Measurements from ENCODE around the gene YARS2.

YARS2 gene

GRCh38 chr12:32755654-32756475, at the start of gene YARS2:
Gene YARS2, minus strand, starts transcription at chr12:32755897. Its CDS starts 23 bp downstream, at chr12:32755874.
- peak; percentile 98 for DNase-seq (ENCODE audit: low read depth)

- DNase-seq (ENCODE audit: low read depth): no peak
These were observed 48.6 kb upstream of the YARS2 start for GRCh38 chr12:32804301-32804700.

GRCh38 chr12:32801269-32801980, 45.7 kb upstream of the YARS2 start:
- no peak for DNase-seq (ENCODE audit: low read depth)

DNA sequence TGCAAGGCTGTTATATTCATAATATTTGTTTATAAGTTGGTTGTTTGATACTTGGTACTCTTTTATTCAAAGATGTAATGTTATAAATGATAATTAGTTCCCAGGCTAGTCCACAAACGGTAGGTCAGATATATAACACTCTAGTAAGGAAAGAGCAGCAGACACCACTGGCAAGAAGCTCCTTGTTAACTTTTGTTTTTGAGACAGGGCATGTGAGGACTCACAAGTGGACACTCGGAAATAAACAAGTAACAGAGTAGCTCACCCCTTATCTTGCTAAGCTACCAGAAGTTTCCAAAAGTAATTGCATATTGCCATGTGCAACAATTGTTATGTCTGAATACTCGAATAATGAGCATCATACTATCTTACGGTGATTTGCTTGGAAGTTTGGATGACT, 38.6 kb upstream of the YARS2 start:
- no peak for DNase-seq (ENCODE audit: low read depth)

- DNase-seq (ENCODE audit: low read depth): no peak
These were observed 34.2 kb upstream of the YARS2 start for GRCh38 chr12:32789916-32790315.

- no peak for DNase-seq (ENCODE audit: low read depth)
These were observed 33.7 kb upstream of the YARS2 start for GRCh38 chr12:32789446-32789845.

GRCh38 chr12:32788405-32788804, 32.7 kb upstream of the YARS2 start:
- DNase-seq (ENCODE audit: low read depth): no peak

- DNase-seq (ENCODE audit: low read depth): no peak
These were observed 29.9 kb upstream of the YARS2 start for GRCh38 chr12:32785557-32785956.

- DNase-seq (ENCODE audit: low read depth): no peak
These were observed 27.3 kb upstream of the YARS2 start for GRCh38 chr12:32783029-32783428.

GRCh38 chr12:32780071-32780470, 24.4 kb upstream of the YARS2 start:
- DNase-seq (ENCODE audit: low read depth): no peak

DNA sequence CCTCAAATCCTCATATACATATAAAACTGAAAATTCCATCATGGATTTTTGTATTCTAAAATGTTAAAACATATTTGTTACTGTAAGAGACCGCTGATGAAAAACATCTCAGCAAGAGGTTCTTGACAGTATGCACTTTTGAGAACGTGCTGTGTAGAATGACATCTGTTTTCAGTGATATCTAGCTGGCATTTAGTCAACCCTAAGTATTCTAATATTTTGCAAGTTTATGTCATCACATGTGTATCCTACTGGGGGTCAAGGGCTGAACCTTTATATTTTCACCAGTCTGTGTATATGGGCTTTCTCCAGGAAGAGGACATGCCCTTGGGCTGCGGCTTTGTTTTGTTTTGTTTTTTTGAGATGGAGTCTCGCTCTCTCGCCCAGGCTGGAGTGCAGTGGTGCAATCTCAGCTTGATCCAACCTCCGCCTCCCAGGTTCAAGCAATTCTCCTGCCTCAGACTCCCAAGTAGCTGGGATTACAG, 22.0 kb upstream of the YARS2 start:
- DNase-seq (ENCODE audit: low read depth): no peak

- no peak for DNase-seq (ENCODE audit: low read depth)
These were observed 21.5 kb upstream of the YARS2 start for GRCh38 chr12:32777159-32777558.

DNA sequence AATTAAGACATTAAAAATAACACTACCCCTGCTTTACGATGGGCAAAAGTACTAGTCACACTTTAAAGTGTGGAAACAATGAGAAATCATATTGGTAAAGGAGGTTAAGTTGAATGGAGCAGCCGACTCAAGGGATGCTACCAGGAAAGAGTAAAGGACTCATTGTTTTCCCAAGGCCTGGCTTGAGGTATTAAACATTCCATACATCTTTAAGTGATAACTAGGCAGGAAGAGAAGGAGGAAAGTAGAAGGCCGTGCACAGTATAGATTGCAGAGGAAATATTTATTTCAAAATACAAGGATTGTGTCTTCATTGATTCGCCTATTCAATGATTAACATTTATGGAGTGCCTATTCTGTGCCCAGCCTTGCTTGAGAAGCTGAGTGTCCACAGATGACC, 20.6 kb upstream of the YARS2 start:
- no peak for DNase-seq (ENCODE audit: low read depth)

DNA sequence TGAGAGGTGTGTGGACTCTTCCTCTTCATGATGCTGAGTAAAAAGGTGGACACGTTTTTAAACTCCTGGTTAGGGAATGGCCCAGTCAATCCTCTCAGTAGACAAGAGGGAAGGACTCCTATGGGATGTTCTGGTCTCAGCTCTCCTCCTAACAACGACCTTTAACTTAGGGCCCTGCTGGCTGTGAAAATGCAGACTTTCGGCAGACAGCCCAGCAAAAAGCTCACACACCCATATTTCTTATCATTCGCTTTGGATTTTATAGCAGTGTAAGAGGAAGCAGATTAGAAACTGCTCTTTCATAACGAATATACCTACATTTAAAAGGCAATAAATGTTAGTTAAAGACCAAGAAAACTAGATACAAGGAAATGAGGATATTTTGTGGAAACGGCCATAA, 18.0 kb upstream of the YARS2 start:
- no peak for DNase-seq (ENCODE audit: low read depth)

DNA sequence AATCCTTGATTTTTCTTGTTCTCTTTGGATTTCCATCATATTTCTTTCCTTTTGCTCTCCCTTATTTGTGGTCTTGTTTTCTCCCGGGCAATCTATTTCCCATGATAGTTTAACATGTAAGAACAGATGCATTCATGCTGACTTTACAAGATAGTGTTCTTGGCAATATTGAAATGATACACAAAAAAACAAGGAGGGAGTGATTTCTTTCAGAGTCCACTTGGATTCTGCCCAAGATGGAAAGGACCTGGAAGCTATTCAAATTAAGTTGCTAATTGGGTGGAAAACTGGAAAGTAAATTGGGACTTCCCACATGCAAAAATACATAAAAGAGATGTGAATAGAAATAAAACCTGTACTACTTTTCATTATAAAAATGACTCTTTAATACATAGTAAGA, 14.4 kb upstream of the YARS2 start:
- no peak for DNase-seq (ENCODE audit: low read depth)

- DNase-seq (ENCODE audit: low read depth): no peak
These were observed 12.8 kb upstream of the YARS2 start for GRCh38 chr12:32768518-32768917.

DNA sequence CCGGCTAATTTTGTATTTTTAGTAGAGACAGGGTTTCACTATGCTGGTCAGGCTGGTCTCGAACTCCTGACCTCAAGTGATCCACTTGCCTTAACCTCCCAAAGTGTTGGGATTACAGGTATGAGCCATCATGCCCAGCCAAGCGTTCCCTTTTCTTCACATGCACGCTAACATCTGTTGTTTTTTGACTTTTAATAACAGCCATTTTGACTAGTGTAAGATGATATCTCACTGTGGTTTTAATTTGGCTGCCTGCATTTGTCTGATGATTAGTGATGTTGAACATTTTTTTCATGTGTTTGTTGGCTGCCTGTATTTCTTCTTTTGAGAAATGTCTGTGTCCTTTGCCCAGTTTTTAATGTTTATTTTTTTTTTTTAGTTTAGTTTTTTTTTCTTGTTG, 10.2 kb upstream of the YARS2 start:
- peak; percentile 86 for DNase-seq (ENCODE audit: low read depth)

- no peak for DNase-seq (ENCODE audit: low read depth)
These were observed 6.0 kb upstream of the YARS2 start for GRCh38 chr12:32761716-32762115.

DNA sequence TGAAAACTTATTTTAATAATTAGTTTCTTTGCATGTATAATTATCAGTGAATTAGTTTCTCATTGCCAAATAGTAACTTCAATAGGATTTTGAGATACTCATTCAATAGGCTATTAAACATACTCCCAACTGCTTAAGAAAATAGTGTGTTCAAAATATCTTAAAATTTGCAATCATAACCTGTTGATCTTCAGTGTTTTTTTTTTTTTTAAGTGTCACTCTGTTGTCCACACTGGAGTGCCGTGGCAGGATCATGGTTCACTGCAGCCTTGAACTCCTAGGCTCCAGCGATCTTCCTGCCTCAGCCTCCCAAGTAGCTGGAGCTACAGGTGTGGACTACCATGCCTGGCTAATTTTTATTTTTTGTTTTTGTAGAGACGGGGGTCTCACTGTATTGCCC, 1.5 kb upstream of the YARS2 start:
- DNase-seq (ENCODE audit: low read depth): no peak

GRCh38 chr12:32756476-32757066, 874 bp upstream of the YARS2 start:
- no peak for DNase-seq (ENCODE audit: low read depth)

GRCh38 chr12:32755051-32755653, 545 bp downstream of the YARS2 start:
- DNase-seq (ENCODE audit: low read depth): peak; percentile 62

- DNase-seq (ENCODE audit: low read depth): no peak
These were observed 1.6 kb downstream of the YARS2 start for GRCh38 chr12:32754111-32754510.

- no peak for DNase-seq (ENCODE audit: low read depth)
These were observed 2.1 kb downstream of the YARS2 start for GRCh38 chr12:32753605-32754004.
